ENCODE data around the gene ATAD1. TPM values are rescaled to one million over a fixed set of nuclear protein-coding genes. Genes with fewer than 3 reads are reported as not detected.
A peak's percentile ranks its signal among the peaks of the same experiment; 100 is the strongest.
"Not testable (repeated sequence)": the region's sequence is repeated elsewhere in the genome, so short reads cannot be mapped to it uniquely, and the experiment has no call there.

ATAD1 gene
- polyA plus RNA-seq, 3 donors = 6.3 to 13.2 (median 10.2) TPM

- Histone ChIP-seq H3K27me3 (ENCODE audit: control insufficient read depth in 2 of 2, insufficient read depth in 2 of 2, low read length in 2 of 2) (no peaks in the 10 kb centered on the region), H3K9me3 (replicated peaks in 1 of 2; ENCODE audit: control insufficient read depth in 1 of 2, insufficient read depth in 1 of 2, low read length in 2 of 2) (no peaks in the 10 kb centered on the region), H3K79me2 (ENCODE audit: insufficient read depth, low read length) (no peaks in the 10 kb centered on the region), H3K27ac (ENCODE audit: low read depth in 1 of 2, low read length in 2 of 2) (no peak overlapping the region), H3K4me1 (ENCODE audit: control insufficient read depth in 1 of 2, insufficient read depth in 2 of 2, low read length in 2 of 2) (peaks cover 16 to 21% of the 10 kb centered on the region in 2 donors), H4K20me1 (ENCODE audit: insufficient read depth, low read length) (no peaks in the 10 kb centered on the region), H2AFZ (ENCODE audit: insufficient read depth, low read depth, low read length, poor library complexity, severe bottlenecking) (no peak overlapping the region), H3K4me2 (replicated peaks; ENCODE audit: extremely low read depth, low read length, poor library complexity, severe bottlenecking) (no peak overlapping the region), H3K4me3 (replicated peaks in 1 of 3; ENCODE audit: low read depth in 2 of 3, low read length in 3 of 3) (no peak overlapping the region), H3K36me3 (replicated peaks in 1 of 2; ENCODE audit: control insufficient read depth in 1 of 2, insufficient read depth in 2 of 2, low read length in 2 of 2) (no peaks in the 10 kb centered on the region), H3K9ac (ENCODE audit: insufficient read depth, low read length, poor library complexity, severe bottlenecking) (no peak overlapping the region)
- Mint-ChIP-seq H3K9me3 (peaks cover 0 to 3% (median 0%) of the 10 kb centered on the region in 7 donors), H3K27me3 (ENCODE audit: low read depth in 3 of 3) (peaks cover 0 to 2% (median 0%) of the 10 kb centered on the region in 3 donors), H3K27ac (no peak overlapping the region), H3K36me3 (peaks cover 0 to under 1% of the 10 kb centered on the region in 2 donors), H3K4me1 (peaks cover 19% of the 10 kb centered on the region), H3K4me3 (no peak overlapping the region)
- intact Hi-C loops (cut with micrococcal nuclease) = no loop called here
- WGBS (ENCODE audit: insufficient coverage) = no CpG with 5 or more reads among the region's 4 CpGs
- DNase-seq = no peak
- TF ChIP-seq, protein P1, sequence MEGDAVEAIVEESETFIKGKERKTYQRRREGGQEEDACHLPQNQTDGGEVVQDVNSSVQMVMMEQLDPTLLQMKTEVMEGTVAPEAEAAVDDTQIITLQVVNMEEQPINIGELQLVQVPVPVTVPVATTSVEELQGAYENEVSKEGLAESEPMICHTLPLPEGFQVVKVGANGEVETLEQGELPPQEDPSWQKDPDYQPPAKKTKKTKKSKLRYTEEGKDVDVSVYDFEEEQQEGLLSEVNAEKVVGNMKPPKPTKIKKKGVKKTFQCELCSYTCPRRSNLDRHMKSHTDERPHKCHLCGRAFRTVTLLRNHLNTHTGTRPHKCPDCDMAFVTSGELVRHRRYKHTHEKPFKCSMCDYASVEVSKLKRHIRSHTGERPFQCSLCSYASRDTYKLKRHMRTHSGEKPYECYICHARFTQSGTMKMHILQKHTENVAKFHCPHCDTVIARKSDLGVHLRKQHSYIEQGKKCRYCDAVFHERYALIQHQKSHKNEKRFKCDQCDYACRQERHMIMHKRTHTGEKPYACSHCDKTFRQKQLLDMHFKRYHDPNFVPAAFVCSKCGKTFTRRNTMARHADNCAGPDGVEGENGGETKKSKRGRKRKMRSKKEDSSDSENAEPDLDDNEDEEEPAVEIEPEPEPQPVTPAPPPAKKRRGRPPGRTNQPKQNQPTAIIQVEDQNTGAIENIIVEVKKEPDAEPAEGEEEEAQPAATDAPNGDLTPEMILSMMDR (IDR thresholded peaks at IDR 0.05) = no peak
These were observed 71.1 kb downstream of the ATAD1 start for GRCh38 chr10:87746911-87747310.

GRCh38 chr10:87744606-87745005 lies 73.4 kb downstream of the ATAD1 start:
- H3K4me1 Mint-ChIP-seq = peaks cover 30% of the 10 kb centered on the region

GRCh38 chr10:87742992-87743610 lies 74.9 kb downstream of the ATAD1 start:
- peaks cover 36 to 48% of the 10 kb centered on the region in 2 donors for H3K4me1 ChIP-seq (ENCODE audit: control insufficient read depth in 1 of 2, insufficient read depth in 2 of 2, low read length in 2 of 2)
- peak overlapping the region; percentile 75 for H3K27ac ChIP-seq (ENCODE audit: low read depth in 1 of 2, low read length in 2 of 2)
- H3K9me3 Mint-ChIP-seq; H3K4me3 ChIP-seq (replicated peaks in 1 of 3; ENCODE audit: low read depth in 2 of 3, low read length in 3 of 3); H3K36me3 ChIP-seq (replicated peaks in 1 of 2; ENCODE audit: control insufficient read depth in 1 of 2, insufficient read depth in 2 of 2, low read length in 2 of 2); H4K20me1 ChIP-seq (ENCODE audit: insufficient read depth, low read length); H3K9me3 ChIP-seq (replicated peaks in 1 of 2; ENCODE audit: control insufficient read depth in 1 of 2, insufficient read depth in 1 of 2, low read length in 2 of 2); H2AFZ ChIP-seq (ENCODE audit: insufficient read depth, low read depth, low read length, poor library complexity, severe bottlenecking); H3K4me3 Mint-ChIP-seq; H3K79me2 ChIP-seq (ENCODE audit: insufficient read depth, low read length); H3K27me3 Mint-ChIP-seq (ENCODE audit: low read depth in 3 of 3); H3K9ac ChIP-seq (ENCODE audit: insufficient read depth, low read length, poor library complexity, severe bottlenecking); H3K36me3 Mint-ChIP-seq; H3K27me3 ChIP-seq (ENCODE audit: control insufficient read depth in 2 of 2, insufficient read depth in 2 of 2, low read length in 2 of 2): not testable (repeated sequence)
- peak overlapping the region; percentile 74 to 93 (median 88) for H3K27ac Mint-ChIP-seq
- 80% methylated on average over 13 of the region's 18 CpGs for WGBS (ENCODE audit: insufficient coverage)
- peak overlapping the region; percentile 33 for H3K4me2 ChIP-seq (replicated peaks; ENCODE audit: extremely low read depth, low read length, poor library complexity, severe bottlenecking)
- H3K4me1 Mint-ChIP-seq = peaks cover 34% of the 10 kb centered on the region
- intact Hi-C loops (cut with micrococcal nuclease) = loop anchor here in 1 of 2 donors (5.0 kb wide), 1 partner anchor 86 kb away; the partner anchor contains the start of gene PAPSS2
- DNase-seq = peak; percentile 71 to 84 (median 77)

More at GRCh38 chr10:87744606-87745005, 73.4 kb downstream of the ATAD1 start:
- H3K79me2 ChIP-seq (ENCODE audit: insufficient read depth, low read length) = no peaks in the 10 kb centered on the region
- H3K4me1 ChIP-seq (ENCODE audit: control insufficient read depth in 1 of 2, insufficient read depth in 2 of 2, low read length in 2 of 2) = peaks cover 30 to 42% of the 10 kb centered on the region in 2 donors
- no peaks in the 10 kb centered on the region for H4K20me1 ChIP-seq (ENCODE audit: insufficient read depth, low read length)
- no peak overlapping the region for H2AFZ ChIP-seq (ENCODE audit: insufficient read depth, low read depth, low read length, poor library complexity, severe bottlenecking)
- H3K4me2 ChIP-seq (replicated peaks; ENCODE audit: extremely low read depth, low read length, poor library complexity, severe bottlenecking) = no peak overlapping the region
- WGBS (ENCODE audit: insufficient coverage) = no CpG with 5 or more reads among the region's 2 CpGs
- peaks cover 0 to 2% (median 0%) of the 10 kb centered on the region in 3 donors for H3K27me3 Mint-ChIP-seq (ENCODE audit: low read depth in 3 of 3)
- DNase-seq = no peak
- H3K27ac ChIP-seq (ENCODE audit: low read depth in 1 of 2, low read length in 2 of 2) = no peak overlapping the region
- H3K36me3 Mint-ChIP-seq = peaks cover 0 to 1% of the 10 kb centered on the region in 2 donors
- H3K9ac ChIP-seq (ENCODE audit: insufficient read depth, low read length, poor library complexity, severe bottlenecking) = no peak overlapping the region
- H3K9me3 Mint-ChIP-seq = peaks cover 0 to 3% (median 0%) of the 10 kb centered on the region in 7 donors
- no peaks in the 10 kb centered on the region for H3K9me3 ChIP-seq (replicated peaks in 1 of 2; ENCODE audit: control insufficient read depth in 1 of 2, insufficient read depth in 1 of 2, low read length in 2 of 2)
- TF ChIP-seq, protein P1 (IDR thresholded peaks at IDR 0.05) = no peak
- no peaks in the 10 kb centered on the region for H3K27me3 ChIP-seq (ENCODE audit: control insufficient read depth in 2 of 2, insufficient read depth in 2 of 2, low read length in 2 of 2)
- no peaks in the 10 kb centered on the region for H3K36me3 ChIP-seq (replicated peaks in 1 of 2; ENCODE audit: control insufficient read depth in 1 of 2, insufficient read depth in 2 of 2, low read length in 2 of 2)
- no peak overlapping the region for H3K4me3 ChIP-seq (replicated peaks in 1 of 3; ENCODE audit: low read depth in 2 of 3, low read length in 3 of 3)
- intact Hi-C loops (cut with micrococcal nuclease) = loop anchor here in 1 of 2 donors (5.0 kb wide), 1 partner anchor 87 kb away; the partner anchor contains the start of gene PAPSS2
- H3K4me3 Mint-ChIP-seq = no peak overlapping the region
- H3K27ac Mint-ChIP-seq = no peak overlapping the region

All from CD14-positive monocyte (primary cell).